ENCODE measurements around the gene MRO. TPM values are rescaled to one million over a fixed set of nuclear protein-coding genes. Genes with fewer than 3 reads are reported as not detected.

The MRO gene
- total and polyA plus RNA-seq, 2 of the 4 experiments (the other 2 are of a cell fraction), result not detected

DNA sequence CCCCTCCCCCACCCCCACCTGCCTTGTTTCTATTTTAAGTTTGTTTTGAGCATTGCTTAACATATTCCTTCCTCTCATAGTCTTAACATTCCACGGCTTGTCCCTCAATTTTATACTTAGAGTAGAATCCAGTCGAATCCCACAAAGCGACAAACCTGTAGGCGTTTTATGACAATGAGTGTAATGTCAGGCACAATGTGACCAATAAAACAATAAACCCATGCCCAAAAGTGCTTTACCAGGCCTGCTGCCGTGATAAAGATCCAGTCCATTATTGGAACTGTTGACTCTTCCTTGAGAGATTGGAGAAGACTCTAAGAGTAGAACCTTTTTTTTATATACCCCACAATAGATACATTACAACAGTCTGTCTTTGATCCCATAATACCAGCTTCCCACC, 6.2 kb upstream of the MRO start:
- POLR2A ChIA-PET (ENCODE audit: unreplicated experiment), result no interaction called here

More for the DNA sequence above, 6.2 kb upstream of the MRO start:
- Histone ChIP-seq H3K9me1 (ENCODE audit: insufficient read depth, low read length) (no peaks in the 10 kb centered on the region), H2BK5ac (ENCODE audit: low read depth, low read length, poor library complexity, severe bottlenecking) (no peak overlapping the region), H3K14ac (replicated peaks; ENCODE audit: low read depth, low read length) (no peak overlapping the region), H2BK20ac (ENCODE audit: low read depth, low read length) (no peak overlapping the region), H3K4me3 (ENCODE audit: insufficient read depth, low read depth, low read length) (no peak overlapping the region), H3K9ac (ENCODE audit: low read depth, low read length) (no peak overlapping the region), H2BK120ac (ENCODE audit: low read depth, low read length) (no peak overlapping the region), H3K79me1 (ENCODE audit: low read depth in 1 of 2, low read length in 2 of 2) (no peaks in the 10 kb centered on the region), H3K56ac (ENCODE audit: extremely low read depth, insufficient read depth, low read length) (no peak overlapping the region), H4K5ac (ENCODE audit: low read depth, low read length) (no peak overlapping the region), H2AK5ac (ENCODE audit: low read depth, low read length) (no peak overlapping the region), H3K4me2 (ENCODE audit: low read depth, low read length) (no peak overlapping the region), H3K36me3 (ENCODE audit: control insufficient read depth, insufficient read depth, low read length) (no peaks in the 10 kb centered on the region), H3K4ac (ENCODE audit: low read depth, low read length) (no peak overlapping the region), H2BK15ac (ENCODE audit: low read depth, low read length) (no peak overlapping the region), H2AFZ (replicated peaks; ENCODE audit: low read length, poor library complexity) (no peak overlapping the region), H4K8ac (ENCODE audit: low read depth in 2 of 2, low read length in 2 of 2) (no peak overlapping the region), H3K27me3 (ENCODE audit: control insufficient read depth, insufficient read depth, low read length) (peaks cover 2% of the 10 kb centered on the region; the same call in 1 of the 2 replicates), H3K18ac (ENCODE audit: low read depth, low read length) (no peak overlapping the region), H4K20me1 (ENCODE audit: insufficient read depth, low read length) (no peaks in the 10 kb centered on the region), H3K9me3 (ENCODE audit: control insufficient read depth, insufficient read depth, low read length) (no peaks in the 10 kb centered on the region), H3K27ac (ENCODE audit: insufficient read depth, low read length) (no peak overlapping the region), H3K23ac (ENCODE audit: low read depth, low read length) (no peak overlapping the region), H2AK9ac (replicated peaks; ENCODE audit: low read depth, low read length, poor library complexity) (no peak overlapping the region), H3K4me1 (ENCODE audit: control insufficient read depth, insufficient read depth, low read length) (no peaks in the 10 kb centered on the region), H4K91ac (ENCODE audit: insufficient read depth, low read depth, low read length) (no peak overlapping the region)
- intact Hi-C loops (cut with micrococcal nuclease) (no loop called here), in situ Hi-C loops (cut with MboI; ENCODE audit: low sequenced_read_pairs) (no loop called here), dilution Hi-C loops (cut with HindIII; ENCODE audit: low sequenced_read_pairs, unreplicated experiment) (no loop called here)
- BruUV-seq (replicated peaks), result no TSS peak
- no peak for ATAC-seq (ENCODE audit: low read depth)
- WGBS, 2 experiments (ENCODE audit: extremely low coverage in 2 of 2, insufficient read length in 1 of 2), result no CpG with 5 or more reads among the region's 5 CpGs
- CTCF ChIA-PET, result interaction anchor here (0.7 kb wide), 1 partner anchor 239 kb away, joined by 3 read pairs; no protein-coding TSS in a partner anchor
- no peak for TF ChIP-seq RFX5 (IDR thresholded peaks at IDR 0.05; ENCODE audit: low read depth, low read length)
- no peak for TF ChIP-seq RCOR1 (IDR thresholded peaks at IDR 0.05; ENCODE audit: insufficient replicate concordance, low read length)
- TF ChIP-seq MAZ (IDR thresholded peaks at IDR 0.05; ENCODE audit: borderline replicate concordance, low read depth, low read length), result no peak
- TF ChIP-seq, protein P1, sequence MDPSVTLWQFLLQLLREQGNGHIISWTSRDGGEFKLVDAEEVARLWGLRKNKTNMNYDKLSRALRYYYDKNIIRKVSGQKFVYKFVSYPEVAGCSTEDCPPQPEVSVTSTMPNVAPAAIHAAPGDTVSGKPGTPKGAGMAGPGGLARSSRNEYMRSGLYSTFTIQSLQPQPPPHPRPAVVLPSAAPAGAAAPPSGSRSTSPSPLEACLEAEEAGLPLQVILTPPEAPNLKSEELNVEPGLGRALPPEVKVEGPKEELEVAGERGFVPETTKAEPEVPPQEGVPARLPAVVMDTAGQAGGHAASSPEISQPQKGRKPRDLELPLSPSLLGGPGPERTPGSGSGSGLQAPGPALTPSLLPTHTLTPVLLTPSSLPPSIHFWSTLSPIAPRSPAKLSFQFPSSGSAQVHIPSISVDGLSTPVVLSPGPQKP (IDR thresholded peaks at IDR 0.05; ENCODE audit: borderline replicate concordance, low read depth, low read length), result no peak
- no peak for TF ChIP-seq RAD21 (IDR thresholded peaks at IDR 0.05; ENCODE audit: low read length)
- TF ChIP-seq, protein P2, sequence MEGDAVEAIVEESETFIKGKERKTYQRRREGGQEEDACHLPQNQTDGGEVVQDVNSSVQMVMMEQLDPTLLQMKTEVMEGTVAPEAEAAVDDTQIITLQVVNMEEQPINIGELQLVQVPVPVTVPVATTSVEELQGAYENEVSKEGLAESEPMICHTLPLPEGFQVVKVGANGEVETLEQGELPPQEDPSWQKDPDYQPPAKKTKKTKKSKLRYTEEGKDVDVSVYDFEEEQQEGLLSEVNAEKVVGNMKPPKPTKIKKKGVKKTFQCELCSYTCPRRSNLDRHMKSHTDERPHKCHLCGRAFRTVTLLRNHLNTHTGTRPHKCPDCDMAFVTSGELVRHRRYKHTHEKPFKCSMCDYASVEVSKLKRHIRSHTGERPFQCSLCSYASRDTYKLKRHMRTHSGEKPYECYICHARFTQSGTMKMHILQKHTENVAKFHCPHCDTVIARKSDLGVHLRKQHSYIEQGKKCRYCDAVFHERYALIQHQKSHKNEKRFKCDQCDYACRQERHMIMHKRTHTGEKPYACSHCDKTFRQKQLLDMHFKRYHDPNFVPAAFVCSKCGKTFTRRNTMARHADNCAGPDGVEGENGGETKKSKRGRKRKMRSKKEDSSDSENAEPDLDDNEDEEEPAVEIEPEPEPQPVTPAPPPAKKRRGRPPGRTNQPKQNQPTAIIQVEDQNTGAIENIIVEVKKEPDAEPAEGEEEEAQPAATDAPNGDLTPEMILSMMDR (conservative IDR thresholded peaks at IDR 0.05; ENCODE audit: low read depth, low read length), result no peak
- TF ChIP-seq CEBPB (IDR thresholded peaks at IDR 0.05; ENCODE audit: low read depth, low read length), result no peak
- no peak for TF ChIP-seq CHD1 (IDR thresholded peaks at IDR 0.05; ENCODE audit: low read depth, low read length)
- no peak for TF ChIP-seq BHLHE40 (IDR thresholded peaks at IDR 0.05; ENCODE audit: low read depth, low read length)
- TF ChIP-seq, protein P3, sequence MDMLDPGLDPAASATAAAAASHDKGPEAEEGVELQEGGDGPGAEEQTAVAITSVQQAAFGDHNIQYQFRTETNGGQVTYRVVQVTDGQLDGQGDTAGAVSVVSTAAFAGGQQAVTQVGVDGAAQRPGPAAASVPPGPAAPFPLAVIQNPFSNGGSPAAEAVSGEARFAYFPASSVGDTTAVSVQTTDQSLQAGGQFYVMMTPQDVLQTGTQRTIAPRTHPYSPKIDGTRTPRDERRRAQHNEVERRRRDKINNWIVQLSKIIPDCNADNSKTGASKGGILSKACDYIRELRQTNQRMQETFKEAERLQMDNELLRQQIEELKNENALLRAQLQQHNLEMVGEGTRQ (IDR thresholded peaks at IDR 0.05; ENCODE audit: low read depth, low read length), result no peak
- TF ChIP-seq MXI1 (IDR thresholded peaks at IDR 0.05; ENCODE audit: borderline replicate concordance, low read depth, low read length), result no peak
- TF ChIP-seq FOS (IDR thresholded peaks at IDR 0.05; ENCODE audit: low read depth, low read length), result no peak
- TF ChIP-seq MAFK (IDR thresholded peaks at IDR 0.05; ENCODE audit: low read depth, low read length), result no peak
- TF ChIP-seq NFE2L2 (IDR thresholded peaks at IDR 0.05; ENCODE audit: low read depth, low read length), result no peak
- TF ChIP-seq SMC3 (IDR thresholded peaks at IDR 0.05; ENCODE audit: low read depth, low read length), result no peak
- no peak for TF ChIP-seq POLR2A (IDR thresholded peaks at IDR 0.05; ENCODE audit: low read depth, low read length)
- DNase-seq, result no peak
